Measurements from ENCODE around the gene PAX7.

- no peak for TF ChIP-seq CTCF (IDR thresholded peaks at IDR 0.05; ENCODE audit: insufficient read depth, low read length)
- no peak for TF ChIP-seq GABPA (IDR thresholded peaks at IDR 0.05; ENCODE audit: low read depth)
- no peak for TF ChIP-seq POLR2AphosphoS5 (IDR thresholded peaks at IDR 0.05; ENCODE audit: low read depth)
- no peak for TF ChIP-seq SPI1 (IDR thresholded peaks at IDR 0.05; ENCODE audit: borderline replicate concordance, low read depth)
- TF ChIP-seq REST (IDR thresholded peaks at IDR 0.05; ENCODE audit: insufficient replicate concordance, low read depth) = no peak
Observed at GRCh38 chr1:18719786-18720451, 89.3 kb downstream of the PAX7 start.

Measured in HL-60 (cell line).